HG03571 (cell line): Measurements from ENCODE around the gene RABGEF1.
"Not testable (repeated sequence)": the region's sequence is repeated elsewhere in the genome, so short reads cannot be mapped to it uniquely, and the experiment has no call there.

Experiments
- ATAC-seq: cut with Tn5 transposase; IDR thresholded peaks from one replicate; pipeline ENCODE4 v1.9.1; 2021; ENCODE audit not compliant: unreplicated experiment

RABGEF1 gene

DNA sequence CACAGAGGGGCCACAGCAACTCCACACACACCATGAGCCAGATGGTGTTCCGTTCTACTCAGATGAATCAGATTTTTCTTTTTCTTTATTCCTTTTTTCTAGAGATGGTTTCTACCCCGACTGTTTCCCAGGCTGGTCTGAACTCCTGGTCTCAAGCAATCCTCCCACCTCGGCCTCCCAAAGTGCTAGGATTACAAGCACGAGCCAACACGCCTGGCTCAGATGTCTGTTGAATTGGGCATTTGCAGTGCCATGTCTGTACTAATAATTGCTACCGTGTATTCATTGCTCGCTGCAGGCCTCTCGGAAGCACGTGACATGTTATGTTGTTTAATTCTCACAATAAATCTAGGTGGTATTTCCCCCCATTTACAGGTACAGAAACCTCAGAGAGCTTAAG lies 67.2 kb downstream of the RABGEF1 start:
- no peak for ATAC-seq

GRCh38 chr7:66810716-66811115 lies 70.2 kb downstream of the RABGEF1 start:
- no peak for ATAC-seq

DNA sequence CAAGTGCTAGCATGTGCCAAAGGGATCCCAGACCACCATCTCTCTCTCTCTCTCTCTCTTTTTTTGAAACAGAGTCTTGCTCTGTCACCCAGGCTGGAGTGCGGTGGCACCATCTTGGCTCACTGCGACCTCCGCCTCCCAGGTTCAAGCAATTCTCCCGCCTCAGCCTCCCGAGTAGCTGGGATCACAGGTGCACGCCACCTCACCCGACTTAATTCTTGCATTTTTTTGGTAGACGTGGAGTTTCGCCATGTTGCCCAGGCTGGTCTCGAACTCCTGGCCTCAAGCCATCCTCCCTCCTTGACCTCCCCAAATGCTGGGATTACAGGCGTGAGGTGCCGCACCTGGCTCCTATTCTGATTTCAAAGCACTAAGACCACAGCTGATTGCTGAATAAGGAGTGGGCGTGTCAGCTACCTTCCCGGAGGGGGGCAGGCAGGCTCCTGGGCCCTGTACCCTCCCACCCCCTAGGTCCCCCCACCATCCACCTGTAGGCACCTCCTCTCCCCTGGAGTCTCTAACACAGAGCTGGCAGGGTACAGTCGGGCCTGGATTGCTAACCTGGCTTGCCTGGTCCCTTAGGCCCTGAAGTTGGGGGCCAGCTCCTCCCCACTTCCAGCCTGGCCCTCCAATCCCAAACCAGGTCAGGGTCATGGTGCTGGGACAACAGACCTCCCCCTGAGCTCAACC lies 74.8 kb downstream of the RABGEF1 start:
- ATAC-seq, result not testable (repeated sequence)

- no peak for ATAC-seq
Measured at GRCh38 chr7:66815951-66816350, 75.4 kb downstream of the RABGEF1 start.

DNA sequence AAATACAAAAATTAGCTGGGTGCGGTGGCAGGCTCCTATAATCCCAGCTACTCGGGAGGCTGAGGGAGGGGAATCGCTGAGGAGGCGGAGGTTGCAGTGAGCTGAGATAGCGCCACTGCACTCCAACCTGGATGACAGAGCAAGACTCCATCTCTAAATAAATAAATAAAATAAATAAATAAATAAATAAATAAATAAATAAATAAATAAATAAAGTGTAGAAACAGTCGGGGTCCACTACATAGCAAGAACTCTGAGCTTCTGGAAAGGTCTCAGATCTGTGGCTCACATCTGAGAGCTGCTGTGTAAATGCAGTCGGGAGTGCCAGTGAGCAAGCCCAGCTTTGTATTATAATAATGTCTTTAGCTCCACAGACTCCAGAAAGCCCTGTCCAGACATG lies 76.1 kb downstream of the RABGEF1 start:
- ATAC-seq, result not testable (repeated sequence)

GRCh38 chr7:66817208-66817795 lies 76.8 kb downstream of the RABGEF1 start:
- not testable (repeated sequence) for ATAC-seq

DNA sequence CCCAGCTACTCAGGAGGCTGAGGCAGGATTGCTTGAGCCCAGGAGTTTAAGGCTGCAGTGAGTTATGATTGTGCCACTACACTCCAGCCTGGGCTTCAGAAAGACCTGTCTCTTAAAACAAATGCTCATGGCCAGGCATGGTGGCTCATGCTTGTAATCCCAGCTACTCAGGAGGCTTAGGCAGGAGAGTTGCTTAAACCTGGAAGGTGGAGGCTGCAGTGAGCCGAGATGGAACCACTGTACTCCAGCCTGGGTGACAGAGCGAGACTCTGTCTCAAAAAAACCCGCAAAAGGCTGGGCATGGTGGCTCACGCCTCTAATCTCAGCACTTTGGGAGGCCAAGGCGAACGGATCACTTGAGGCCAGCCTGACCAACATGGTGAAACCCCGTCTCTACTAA lies 77.4 kb downstream of the RABGEF1 start:
- not testable (repeated sequence) for ATAC-seq

- ATAC-seq, result no peak
Measured at GRCh38 chr7:66824041-66824440, 83.5 kb downstream of the RABGEF1 start.

DNA sequence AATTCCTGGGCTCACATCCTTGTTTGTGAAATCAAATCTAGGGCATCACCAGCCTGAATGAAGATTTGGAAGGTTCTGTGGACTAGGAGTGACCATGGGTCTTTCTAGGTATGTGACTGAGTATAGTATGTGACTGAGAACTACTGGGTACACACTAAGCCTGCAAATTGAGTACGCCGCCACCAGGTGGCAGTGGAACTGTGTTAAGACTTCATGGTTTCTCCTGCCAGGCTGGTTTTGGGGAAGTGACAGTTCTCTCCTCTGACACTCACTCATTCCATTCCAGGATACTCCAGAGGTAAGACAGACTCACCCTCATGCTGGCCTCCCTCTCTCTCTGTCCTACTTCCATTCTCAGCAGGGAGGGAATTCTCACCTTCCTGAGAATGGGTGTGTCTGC lies 85.0 kb downstream of the RABGEF1 start:
- ATAC-seq, result not testable (repeated sequence)

GRCh38 chr7:66826649-66827048 lies 86.1 kb downstream of the RABGEF1 start:
- no peak for ATAC-seq

GRCh38 chr7:66830976-66831375 lies 90.4 kb downstream of the RABGEF1 start:
- ATAC-seq, result not testable (repeated sequence)

DNA sequence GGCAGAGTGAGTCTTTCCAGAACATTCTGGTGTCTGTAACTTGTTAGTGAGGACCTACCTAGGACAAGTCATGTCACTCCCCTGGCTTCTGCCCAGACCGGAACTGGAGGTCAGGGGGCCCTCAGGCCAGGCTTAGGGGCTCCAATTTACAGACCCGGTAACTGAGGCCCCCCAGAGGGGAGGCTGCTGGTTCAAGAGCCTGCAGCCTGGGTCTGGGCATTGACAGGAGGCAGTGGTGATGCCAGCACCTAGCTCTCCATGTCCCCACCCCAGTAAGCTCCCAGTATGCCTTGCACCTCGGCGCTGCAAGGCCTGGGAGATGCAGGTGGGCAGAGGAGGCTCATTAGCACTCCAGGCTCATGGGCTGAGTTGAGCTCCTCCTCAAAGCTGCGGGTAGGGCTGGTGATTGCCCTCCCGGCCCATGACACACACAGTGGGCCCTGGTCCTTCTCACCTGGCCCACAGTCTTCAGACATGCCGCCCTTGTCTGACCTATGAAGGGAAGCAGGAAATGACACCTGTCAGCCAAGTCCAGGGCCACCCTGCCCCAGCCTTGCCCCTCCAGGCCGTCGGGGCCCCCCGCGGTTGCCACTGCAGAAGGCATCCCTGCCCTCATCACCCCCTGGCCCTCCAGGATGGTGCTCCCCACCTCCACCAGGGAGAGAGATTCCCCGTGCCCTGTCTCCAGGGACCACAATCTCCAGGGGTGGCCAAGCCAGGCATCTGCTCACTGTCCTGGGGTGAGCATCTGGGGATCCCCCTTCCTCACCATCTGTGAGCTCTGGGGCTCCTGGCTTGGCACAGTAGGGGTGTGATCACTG lies 92.2 kb downstream of the RABGEF1 start:
- no peak for ATAC-seq

GRCh38 chr7:66837007-66837406 lies 96.5 kb downstream of the RABGEF1 start:
- no peak for ATAC-seq

DNA sequence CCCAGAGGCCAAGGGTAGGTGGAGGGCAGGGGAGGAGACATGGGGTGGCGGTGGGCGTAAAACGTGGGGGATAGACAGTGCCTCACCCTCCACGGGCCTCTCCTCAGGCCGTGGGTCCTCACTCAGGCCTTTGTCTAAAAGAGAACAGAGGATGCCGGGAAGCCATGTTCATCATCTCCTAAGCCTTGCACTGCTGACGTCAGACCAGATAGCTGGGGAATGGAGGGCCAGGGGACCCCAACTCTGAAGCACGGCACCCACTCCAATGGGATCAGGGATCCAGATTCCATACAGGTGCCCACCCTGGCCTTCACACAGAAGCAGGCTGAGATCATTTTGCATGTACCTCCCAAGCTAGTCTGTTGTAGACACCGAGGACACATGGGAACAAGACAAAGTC lies 97.1 kb downstream of the RABGEF1 start:
- no peak for ATAC-seq

GRCh38 chr7:66839814-66840213 lies 99.3 kb downstream of the RABGEF1 start:
- no peak for ATAC-seq

DNA sequence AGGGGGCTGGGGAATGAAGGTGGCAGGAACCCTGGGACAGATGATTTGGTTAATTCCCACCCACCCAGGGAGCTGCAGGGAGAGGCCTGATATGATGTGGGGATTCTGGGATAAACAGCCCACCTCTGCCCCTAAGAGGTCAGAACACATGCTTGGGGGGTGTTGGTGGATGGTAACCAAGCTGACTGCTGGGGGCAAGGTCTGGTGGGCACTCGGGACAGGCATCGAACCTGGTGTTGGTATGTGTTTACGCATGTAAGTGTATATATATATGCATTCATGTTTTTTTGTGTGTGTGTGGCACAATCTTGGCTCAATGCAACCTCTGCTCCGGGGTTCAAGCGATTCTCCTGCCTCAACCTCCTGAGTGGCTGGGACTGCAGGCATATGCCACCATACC lies 99.8 kb downstream of the RABGEF1 start:
- no peak for ATAC-seq

- no peak for ATAC-seq
Measured at GRCh38 chr7:66841898-66842297, 101.4 kb downstream of the RABGEF1 start.

DNA sequence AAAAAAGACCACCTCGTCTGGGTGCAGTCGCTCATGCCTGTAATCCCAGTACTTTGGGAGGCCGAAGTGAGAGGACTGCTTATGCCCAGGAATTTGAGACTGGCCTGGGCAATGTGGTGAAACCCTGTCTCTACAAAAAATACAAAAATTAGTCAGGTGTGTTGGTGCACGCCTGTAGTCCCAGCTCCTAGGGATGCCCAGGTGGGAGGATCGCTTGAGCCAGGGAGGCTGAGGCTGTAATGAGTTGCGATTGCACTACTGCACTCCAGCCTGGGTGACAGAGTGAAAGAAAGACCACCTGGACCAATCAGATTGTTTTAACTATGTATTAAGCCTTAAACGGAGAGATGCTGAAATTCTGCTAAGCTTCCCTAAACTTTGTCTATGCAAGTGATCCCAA lies 103.0 kb downstream of the RABGEF1 start:
- ATAC-seq, result not testable (repeated sequence)

- ATAC-seq, result peak; percentile 91
Measured at GRCh38 chr7:66844552-66845378, 104.2 kb downstream of the RABGEF1 start.

- no peak for ATAC-seq
Measured at GRCh38 chr7:66845379-66846095, 105.0 kb downstream of the RABGEF1 start.

- not testable (repeated sequence) for ATAC-seq
Measured at GRCh38 chr7:66846096-66846445, 105.5 kb downstream of the RABGEF1 start.
